SK-N-MC (cell line): Measurements from ENCODE around the gene NFIX.

ENCODE experiments used
- EZH2 ChIP-seq: fragments of 200-600 bp; sonication (generic); IDR thresholded peaks from one replicate; pipeline ENCODE4 v1.6.1; 2017; ENCODE audit warnings: antibody characterized with exemption
- POLR2AphosphoS5 ChIP-seq: IDR thresholded peaks from 2 replicates; pipeline ENCODE4 v1.6.1; 2012; ENCODE audit warnings: mild to moderate bottlenecking, low read depth, low read length, borderline replicate concordance

DNA sequence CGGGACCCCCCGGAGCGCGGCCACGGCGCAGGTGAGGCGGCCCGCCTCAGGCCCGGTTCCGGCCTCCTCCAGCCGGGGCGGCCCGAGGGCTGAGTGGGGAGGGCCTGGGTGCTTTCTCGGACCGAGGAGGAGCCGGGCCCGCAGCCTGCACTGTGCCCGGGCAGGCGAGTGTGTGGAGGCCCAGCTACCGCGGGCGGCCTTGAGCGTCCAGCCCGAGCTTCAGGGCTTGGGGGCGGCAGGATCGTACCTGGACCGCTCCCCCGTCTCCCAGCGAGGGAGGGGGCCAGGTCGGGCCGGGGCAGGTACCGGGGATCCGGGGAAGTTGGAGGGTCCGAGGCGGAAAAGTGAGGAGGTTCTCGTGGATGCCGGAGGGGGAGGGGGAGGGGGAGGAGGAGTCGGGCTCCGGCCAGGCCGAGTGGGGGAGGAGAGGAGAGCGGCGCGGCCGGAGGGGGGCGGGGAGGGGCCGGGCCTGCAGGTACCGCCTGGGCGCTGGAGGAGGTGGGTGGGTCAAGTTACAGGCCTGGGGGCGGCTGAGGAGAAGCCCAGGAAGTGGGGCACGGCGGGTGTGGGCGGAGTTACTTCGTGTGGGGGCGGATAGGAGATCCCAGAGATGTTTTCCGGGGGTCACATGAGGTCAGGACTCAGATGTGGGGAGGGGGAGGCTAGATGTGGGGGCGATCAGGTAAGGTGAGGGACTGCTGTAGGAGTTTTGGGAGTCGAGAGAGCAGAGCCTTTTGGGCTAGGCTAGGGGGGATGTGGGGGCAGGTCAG lies 123.3 kb downstream of the NFIX start:
- TF ChIP-seq POLR2AphosphoS5 (no peak), EZH2 (no peak)
